OCI-LY3 (cell line): ENCODE measurements around the gene CTNNBIP1.

Experiments
- H2AFZ ChIP-seq: fragments of 200-600, 300-600 bp; shearing (Covaris generic); 2 replicates; pipeline ENCODE4 v1.6.0; 2014; ENCODE audit warnings: antibody characterized with exemption, low read depth, low read length
- H3K27ac ChIP-seq: fragments of 200-600, 300-600 bp; sonication (generic); 2 replicates; pipeline ENCODE4 v1.5.1; 2014; ENCODE audit warnings: mild to moderate bottlenecking, low read length, moderate library complexity, mixed read lengths
- H3K27me3 ChIP-seq: fragments of 200-600, 300-600 bp; sonication (generic); 2 replicates; pipeline ENCODE4 v1.6.1; 2014; ENCODE audit warnings: low read depth, low read length, mixed read lengths
- H3K36me3 ChIP-seq: fragments of 200-600, 300-600 bp; sonication (generic); replicated peaks from 2 replicates; pipeline ENCODE3; 2014; ENCODE audit warnings: low read depth, low read length, mixed read lengths
- H3K4me1 ChIP-seq: fragments of 300-600, 200-600 bp; sonication (generic); 2 replicates; pipeline ENCODE4 v1.6.1; 2014; ENCODE audit warnings: low read length, mixed read lengths
- H3K4me2 ChIP-seq: fragments of 200-600, 300-600 bp; sonication (generic); 2 replicates; pipeline ENCODE4 v1.6.1; 2014; ENCODE audit warnings: low read length, mixed read lengths
- H3K4me3 ChIP-seq: fragments of 300-600, 200-600 bp; sonication (generic); 2 replicates; pipeline ENCODE4 v1.5.1; 2014; ENCODE audit warnings: antibody characterized with exemption, mild to moderate bottlenecking, low read length, moderate library complexity
- H3K79me2 ChIP-seq: fragments of 300-600, 200-600 bp; shearing (Covaris generic); 2 replicates; pipeline ENCODE4 v1.6.1; 2014; ENCODE audit warnings: mild to moderate bottlenecking, low read length, mixed read lengths
- H3K9ac ChIP-seq: fragments of 300-600, 200-600 bp; shearing (Covaris generic); 2 replicates; pipeline ENCODE4 v1.6.0; 2014; ENCODE audit warnings: mild to moderate bottlenecking, low read length, moderate library complexity
- H3K9me3 ChIP-seq: fragments of 200-600, 300-600 bp; shearing (Covaris generic); 2 replicates; pipeline ENCODE4 v1.6.1; 2014; ENCODE audit warnings: low read length, mixed read lengths; ENCODE audit not compliant: insufficient read depth
- H4K20me1 ChIP-seq: fragments of 200-600, 300-600 bp; sonication (generic); 2 replicates; pipeline ENCODE4 v1.6.1; 2016; ENCODE audit warnings: low read length, mixed read lengths; ENCODE audit not compliant: insufficient read depth
- EZH2phosphoT487 ChIP-seq: fragments of 200-600 bp; shearing (Covaris generic); IDR thresholded peaks from 2 replicates; pipeline ENCODE4 v1.6.1; 2018; ENCODE audit warnings: antibody characterized with exemption, mixed run types, low read depth
- TF ChIP-seq, protein P1 (sequence below): fragments of 200-600, 300-600 bp; sonication (generic); IDR thresholded peaks from 2 replicates; pipeline ENCODE4 v1.5.1; 2014; ENCODE audit warnings: antibody characterized with exemption, low read length, low read depth

Gene CTNNBIP1

GRCh38 chr1:9833632-9834031 is 76.4 kb downstream of the CTNNBIP1 start:
- H3K36me3 ChIP-seq, result no peaks in the 10 kb centered on the region
- H3K9ac ChIP-seq, result no peak overlapping the region
- H2AFZ ChIP-seq, result no peak overlapping the region
- TF ChIP-seq, protein P1, sequence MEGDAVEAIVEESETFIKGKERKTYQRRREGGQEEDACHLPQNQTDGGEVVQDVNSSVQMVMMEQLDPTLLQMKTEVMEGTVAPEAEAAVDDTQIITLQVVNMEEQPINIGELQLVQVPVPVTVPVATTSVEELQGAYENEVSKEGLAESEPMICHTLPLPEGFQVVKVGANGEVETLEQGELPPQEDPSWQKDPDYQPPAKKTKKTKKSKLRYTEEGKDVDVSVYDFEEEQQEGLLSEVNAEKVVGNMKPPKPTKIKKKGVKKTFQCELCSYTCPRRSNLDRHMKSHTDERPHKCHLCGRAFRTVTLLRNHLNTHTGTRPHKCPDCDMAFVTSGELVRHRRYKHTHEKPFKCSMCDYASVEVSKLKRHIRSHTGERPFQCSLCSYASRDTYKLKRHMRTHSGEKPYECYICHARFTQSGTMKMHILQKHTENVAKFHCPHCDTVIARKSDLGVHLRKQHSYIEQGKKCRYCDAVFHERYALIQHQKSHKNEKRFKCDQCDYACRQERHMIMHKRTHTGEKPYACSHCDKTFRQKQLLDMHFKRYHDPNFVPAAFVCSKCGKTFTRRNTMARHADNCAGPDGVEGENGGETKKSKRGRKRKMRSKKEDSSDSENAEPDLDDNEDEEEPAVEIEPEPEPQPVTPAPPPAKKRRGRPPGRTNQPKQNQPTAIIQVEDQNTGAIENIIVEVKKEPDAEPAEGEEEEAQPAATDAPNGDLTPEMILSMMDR, result no peak
- TF ChIP-seq EZH2phosphoT487, result no peak
- no peaks in the 10 kb centered on the region for H3K4me1 ChIP-seq
- H3K4me2 ChIP-seq, result no peak overlapping the region
- no peaks in the 10 kb centered on the region for H4K20me1 ChIP-seq
- no peak overlapping the region for H3K4me3 ChIP-seq
- H3K27ac ChIP-seq, result no peak overlapping the region
- H3K9me3 ChIP-seq, result no peaks in the 10 kb centered on the region
- no peaks in the 10 kb centered on the region for H3K27me3 ChIP-seq
- H3K79me2 ChIP-seq, result no peaks in the 10 kb centered on the region

- H4K20me1 ChIP-seq, result peaks cover 2% of the 10 kb centered on the region; the same call in 1 of the 2 replicates
- H3K4me1 ChIP-seq, result peaks cover 33% of the 10 kb centered on the region
- H3K9me3 ChIP-seq, result no peaks in the 10 kb centered on the region
- no peak overlapping the region for H3K4me3 ChIP-seq
- TF ChIP-seq, protein P1, result no peak
- TF ChIP-seq EZH2phosphoT487, result no peak
- no peak overlapping the region for H3K9ac ChIP-seq
- H3K27me3 ChIP-seq, result no peaks in the 10 kb centered on the region
- peaks cover 9% of the 10 kb centered on the region for H3K79me2 ChIP-seq
- no peak overlapping the region; the same call in 1 of the 2 replicates for H2AFZ ChIP-seq
- peak overlapping the region; percentile 31 for H3K4me2 ChIP-seq
- no peak overlapping the region for H3K27ac ChIP-seq
- no peaks in the 10 kb centered on the region for H3K36me3 ChIP-seq
Observed at GRCh38 chr1:9827558-9828185, 82.4 kb downstream of the CTNNBIP1 start.

- TF ChIP-seq EZH2phosphoT487, result no peak
- TF ChIP-seq, protein P1, result no peak
- no peak overlapping the region for H3K4me3 ChIP-seq
- no peaks in the 10 kb centered on the region for H3K27me3 ChIP-seq
- peaks cover 19% of the 10 kb centered on the region for H3K79me2 ChIP-seq
- 0 out of 2 replicates have a peak overlapping the region, but pooled peaks have one; percentile 72 for H2AFZ ChIP-seq
- no peaks in the 10 kb centered on the region for H3K36me3 ChIP-seq
- peaks cover 41% of the 10 kb centered on the region for H3K4me1 ChIP-seq
- H3K27ac ChIP-seq, result peak overlapping the region; percentile 22; the same call in 1 of the 2 replicates
- no peaks in the 10 kb centered on the region for H3K9me3 ChIP-seq
- peaks cover 12% of the 10 kb centered on the region for H4K20me1 ChIP-seq
- H3K4me2 ChIP-seq, result no peak overlapping the region
- no peak overlapping the region for H3K9ac ChIP-seq
Observed at GRCh38 chr1:9826616-9827015, 83.5 kb downstream of the CTNNBIP1 start.

GRCh38 chr1:9826087-9826486 is 84.0 kb downstream of the CTNNBIP1 start:
- H3K9ac ChIP-seq, result peak overlapping the region; percentile 36; the same call in 1 of the 2 replicates
- H3K27ac ChIP-seq, result peak overlapping the region; percentile 22; the same call in 1 of the 2 replicates
- peak overlapping the region; percentile 55; the same call in 1 of the 2 replicates for H3K4me3 ChIP-seq
- H3K9me3 ChIP-seq, result no peaks in the 10 kb centered on the region
- peaks cover 17% of the 10 kb centered on the region for H4K20me1 ChIP-seq
- TF ChIP-seq EZH2phosphoT487, result no peak
- TF ChIP-seq, protein P1, result no peak
- peak overlapping the region; percentile 72; the same call in 1 of the 2 replicates for H2AFZ ChIP-seq
- peak overlapping the region; percentile 69 for H3K4me2 ChIP-seq
- H3K4me1 ChIP-seq, result peaks cover 43% of the 10 kb centered on the region
- H3K36me3 ChIP-seq, result no peaks in the 10 kb centered on the region
- H3K79me2 ChIP-seq, result peaks cover 25% of the 10 kb centered on the region
- no peaks in the 10 kb centered on the region for H3K27me3 ChIP-seq
